Panc1 (cell line): ENCODE results near the gene CARD16.

Experiments used
- POLR2AphosphoS5 ChIP-seq: IDR thresholded peaks from 2 replicates; pipeline ENCODE4 v1.6.1; 2012; ENCODE audit warnings: mild to moderate bottlenecking, low read depth, low read length, moderate library complexity
- TF ChIP-seq, protein P1 (sequence below): fragments of 450-650 bp; IDR thresholded peaks from 2 replicates; pipeline ENCODE4 v1.5.1; 2017; ENCODE audit warnings: mild to moderate bottlenecking
- TF ChIP-seq, protein P2 (sequence below), 2 experiments: IDR thresholded peaks; 2 replicates each; pipeline ENCODE4 v1.6.1; 2011 to 2012; ENCODE audit warnings: low read depth in 2 of 2, control low read depth in 1 of 2, low read length in 1 of 2, mild to moderate bottlenecking in 1 of 2, moderate library complexity in 1 of 2; ENCODE audit not compliant: insufficient read depth in 1 of 2

DNA sequence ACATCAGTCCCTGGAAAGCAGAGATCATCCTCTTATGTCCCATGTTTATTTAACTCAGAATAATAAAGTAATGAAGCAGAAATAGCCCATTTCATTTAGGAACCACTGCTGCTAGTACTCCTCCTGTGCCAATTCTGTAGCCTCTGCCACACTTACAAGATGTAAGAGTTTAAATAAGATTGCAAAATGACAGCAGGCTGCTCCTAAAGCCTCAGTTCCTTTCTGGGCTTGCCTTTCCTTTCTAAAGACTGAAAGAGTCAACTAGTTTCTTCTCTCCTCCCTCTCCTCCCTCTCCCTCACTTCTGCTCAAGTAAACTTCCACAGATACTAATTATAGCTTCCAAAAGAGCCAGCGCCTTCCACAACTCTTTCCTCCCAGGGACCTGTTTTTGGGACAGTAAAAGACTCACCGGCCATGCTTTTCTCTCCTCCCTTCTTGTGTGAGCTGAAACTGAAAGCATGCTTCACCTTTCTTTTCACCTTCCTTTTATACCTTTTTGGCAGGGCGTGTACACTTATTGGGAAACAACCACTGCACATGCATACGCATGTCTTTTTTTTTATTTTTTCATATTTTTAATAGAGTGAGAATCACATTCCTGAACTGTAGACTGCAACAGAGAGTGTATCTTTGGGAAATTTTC lies 26.1 kb upstream of the CARD16 start:
- TF ChIP-seq, protein P1, sequence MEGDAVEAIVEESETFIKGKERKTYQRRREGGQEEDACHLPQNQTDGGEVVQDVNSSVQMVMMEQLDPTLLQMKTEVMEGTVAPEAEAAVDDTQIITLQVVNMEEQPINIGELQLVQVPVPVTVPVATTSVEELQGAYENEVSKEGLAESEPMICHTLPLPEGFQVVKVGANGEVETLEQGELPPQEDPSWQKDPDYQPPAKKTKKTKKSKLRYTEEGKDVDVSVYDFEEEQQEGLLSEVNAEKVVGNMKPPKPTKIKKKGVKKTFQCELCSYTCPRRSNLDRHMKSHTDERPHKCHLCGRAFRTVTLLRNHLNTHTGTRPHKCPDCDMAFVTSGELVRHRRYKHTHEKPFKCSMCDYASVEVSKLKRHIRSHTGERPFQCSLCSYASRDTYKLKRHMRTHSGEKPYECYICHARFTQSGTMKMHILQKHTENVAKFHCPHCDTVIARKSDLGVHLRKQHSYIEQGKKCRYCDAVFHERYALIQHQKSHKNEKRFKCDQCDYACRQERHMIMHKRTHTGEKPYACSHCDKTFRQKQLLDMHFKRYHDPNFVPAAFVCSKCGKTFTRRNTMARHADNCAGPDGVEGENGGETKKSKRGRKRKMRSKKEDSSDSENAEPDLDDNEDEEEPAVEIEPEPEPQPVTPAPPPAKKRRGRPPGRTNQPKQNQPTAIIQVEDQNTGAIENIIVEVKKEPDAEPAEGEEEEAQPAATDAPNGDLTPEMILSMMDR: no peak
- TF ChIP-seq POLR2AphosphoS5: no peak
- TF ChIP-seq, protein P2, sequence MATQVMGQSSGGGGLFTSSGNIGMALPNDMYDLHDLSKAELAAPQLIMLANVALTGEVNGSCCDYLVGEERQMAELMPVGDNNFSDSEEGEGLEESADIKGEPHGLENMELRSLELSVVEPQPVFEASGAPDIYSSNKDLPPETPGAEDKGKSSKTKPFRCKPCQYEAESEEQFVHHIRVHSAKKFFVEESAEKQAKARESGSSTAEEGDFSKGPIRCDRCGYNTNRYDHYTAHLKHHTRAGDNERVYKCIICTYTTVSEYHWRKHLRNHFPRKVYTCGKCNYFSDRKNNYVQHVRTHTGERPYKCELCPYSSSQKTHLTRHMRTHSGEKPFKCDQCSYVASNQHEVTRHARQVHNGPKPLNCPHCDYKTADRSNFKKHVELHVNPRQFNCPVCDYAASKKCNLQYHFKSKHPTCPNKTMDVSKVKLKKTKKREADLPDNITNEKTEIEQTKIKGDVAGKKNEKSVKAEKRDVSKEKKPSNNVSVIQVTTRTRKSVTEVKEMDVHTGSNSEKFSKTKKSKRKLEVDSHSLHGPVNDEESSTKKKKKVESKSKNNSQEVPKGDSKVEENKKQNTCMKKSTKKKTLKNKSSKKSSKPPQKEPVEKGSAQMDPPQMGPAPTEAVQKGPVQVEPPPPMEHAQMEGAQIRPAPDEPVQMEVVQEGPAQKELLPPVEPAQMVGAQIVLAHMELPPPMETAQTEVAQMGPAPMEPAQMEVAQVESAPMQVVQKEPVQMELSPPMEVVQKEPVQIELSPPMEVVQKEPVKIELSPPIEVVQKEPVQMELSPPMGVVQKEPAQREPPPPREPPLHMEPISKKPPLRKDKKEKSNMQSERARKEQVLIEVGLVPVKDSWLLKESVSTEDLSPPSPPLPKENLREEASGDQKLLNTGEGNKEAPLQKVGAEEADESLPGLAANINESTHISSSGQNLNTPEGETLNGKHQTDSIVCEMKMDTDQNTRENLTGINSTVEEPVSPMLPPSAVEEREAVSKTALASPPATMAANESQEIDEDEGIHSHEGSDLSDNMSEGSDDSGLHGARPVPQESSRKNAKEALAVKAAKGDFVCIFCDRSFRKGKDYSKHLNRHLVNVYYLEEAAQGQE (IDR thresholded peaks at IDR 0.05; ENCODE audit: insufficient read depth in 1 of 2, low read depth in 2 of 2, low read length in 1 of 2): no peak
